Breast epithelium (tissue), 4 donors: Measurements from ENCODE around the gene TMEM273. TPM values are rescaled to one million over a fixed set of nuclear protein-coding genes. Genes with fewer than 3 reads are reported as not detected.

Source experiments
- DNase-seq, 2 donors: peaks; one replicate each; pipeline ENCODE4 v3.0.0-alpha.2; 2019; ENCODE audit warnings: low spot score in 2 of 2
- H3K27ac ChIP-seq, 2 donors: fragments of 200-600 bp; sonication (generic) in 1 of 2; one replicate each; pipeline ENCODE4 v1.5.1; 2016 to 2019; ENCODE audit warnings: mild to moderate bottlenecking in 1 of 2
- H3K27me3 ChIP-seq, 2 donors: fragments of 200-600 bp; sonication (generic) in 1 of 2; one replicate each; pipeline versions ENCODE4 v1.5.1 to v1.6.0; 2017 to 2019; ENCODE audit warnings: control low read depth in 1 of 2, mild to moderate bottlenecking in 1 of 2
- H3K36me3 ChIP-seq: fragments of 200-600 bp; one replicate; pipeline ENCODE4 v1.5.1; 2019
- H3K4me1 ChIP-seq, 2 donors: fragments of 200-600 bp; sonication (generic); one replicate each; pipeline ENCODE4 v1.5.1; 2016 to 2019; ENCODE audit warnings: control low read depth in 1 of 2
- H3K4me3 ChIP-seq, 3 donors: fragments of 200-600 bp; sonication (generic); 1 replicate in 2 of 3; 2 replicates in 1 of 3; pipeline ENCODE4 v1.5.1; 2016 to 2019; ENCODE audit warnings: mild to moderate bottlenecking in 3 of 3, moderate library complexity in 2 of 3
- H3K9me3 ChIP-seq, 2 donors: fragments of 200-600 bp; sonication (generic) in 1 of 2; one replicate each; pipeline ENCODE4 v1.5.1; 2016 to 2019; ENCODE audit warnings: control low read depth in 1 of 2
- POLR2A ChIP-seq: fragments of 450-650 bp; IDR thresholded peaks from one replicate; pipeline ENCODE4 v1.6.1; 2016; ENCODE audit warnings: antibody characterized with exemption, mild to moderate bottlenecking, moderate library complexity
- POLR2AphosphoS5 ChIP-seq, 3 donors: sonication (generic); formaldehyde crosslinking; IDR thresholded peaks; one replicate each; pipeline ENCODE4 v1.6.1; 2017; ENCODE audit warnings: antibody characterized with exemption in 3 of 3
- intact Hi-C: fragments of 100-400 bp; cut with DNase I; formaldehyde crosslinking; loops from one replicate; pipeline ENCODE4 v1.15.1; 2023; ENCODE audit warnings: low total_unique reads
- total RNA-seq, 3 donors: library from RNA; depleted of rRNA; stranded (reverse); fragments of >200 nt; gene quantifications; one replicate each; pipeline ENCODE4 v1.1.0, GENCODE V29; 2016
- TF ChIP-seq, protein P1 (sequence below), 3 donors: fragments of 450-650 bp; IDR thresholded peaks; one replicate each; pipeline ENCODE4 v1.5.1; 2016 to 2017; ENCODE audit warnings: antibody characterized with exemption in 3 of 3, mild to moderate bottlenecking in 3 of 3, moderate library complexity in 3 of 3

The TMEM273 gene
- total RNA-seq, 3 donors from 2014 or later, result 9.1 to 29.8 (median 18.4) TPM

DNA sequence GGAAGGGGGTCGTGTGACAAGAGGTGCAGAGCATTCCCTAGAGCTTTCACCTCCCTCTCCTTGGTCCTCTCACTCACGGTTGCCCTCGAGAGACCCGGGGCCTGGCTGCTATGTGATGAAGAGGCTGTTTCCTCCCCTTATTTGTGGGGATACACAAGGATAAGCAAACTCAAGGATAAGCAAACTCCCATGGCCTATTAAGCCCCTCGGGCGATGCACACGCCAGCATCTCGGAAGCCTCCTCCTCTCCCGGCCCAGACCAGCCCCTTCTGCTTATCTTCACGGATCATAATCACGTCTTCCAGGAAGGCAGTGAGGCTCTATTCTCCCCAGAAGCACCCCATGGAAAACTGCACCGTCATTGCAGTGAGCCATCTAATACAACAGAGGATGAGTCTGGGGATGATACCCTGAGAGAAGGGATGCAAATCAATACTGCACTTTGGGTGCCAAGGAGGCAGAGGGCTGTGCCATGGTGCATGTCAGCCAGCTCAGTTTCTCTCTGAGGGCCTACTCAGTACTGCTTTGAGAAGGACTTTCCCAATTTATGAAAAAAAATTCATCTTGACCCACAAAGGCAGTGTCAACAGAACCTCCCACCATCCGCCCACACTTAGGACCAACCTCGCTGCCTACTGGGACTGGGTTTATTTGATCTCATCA is 22.2 kb downstream of the TMEM273 start:
- no peaks in the 10 kb centered on the region for H3K36me3 ChIP-seq
- H3K4me3 ChIP-seq, result no peak overlapping the region
- H3K27ac ChIP-seq, result no peak overlapping the region
- intact Hi-C loops, result no loop called here
- H3K4me1 ChIP-seq, result no peaks in the 10 kb centered on the region
- TF ChIP-seq POLR2AphosphoS5 (IDR thresholded peaks at IDR 0.05), result no peak
- TF ChIP-seq POLR2A, result no peak
- TF ChIP-seq, protein P1, sequence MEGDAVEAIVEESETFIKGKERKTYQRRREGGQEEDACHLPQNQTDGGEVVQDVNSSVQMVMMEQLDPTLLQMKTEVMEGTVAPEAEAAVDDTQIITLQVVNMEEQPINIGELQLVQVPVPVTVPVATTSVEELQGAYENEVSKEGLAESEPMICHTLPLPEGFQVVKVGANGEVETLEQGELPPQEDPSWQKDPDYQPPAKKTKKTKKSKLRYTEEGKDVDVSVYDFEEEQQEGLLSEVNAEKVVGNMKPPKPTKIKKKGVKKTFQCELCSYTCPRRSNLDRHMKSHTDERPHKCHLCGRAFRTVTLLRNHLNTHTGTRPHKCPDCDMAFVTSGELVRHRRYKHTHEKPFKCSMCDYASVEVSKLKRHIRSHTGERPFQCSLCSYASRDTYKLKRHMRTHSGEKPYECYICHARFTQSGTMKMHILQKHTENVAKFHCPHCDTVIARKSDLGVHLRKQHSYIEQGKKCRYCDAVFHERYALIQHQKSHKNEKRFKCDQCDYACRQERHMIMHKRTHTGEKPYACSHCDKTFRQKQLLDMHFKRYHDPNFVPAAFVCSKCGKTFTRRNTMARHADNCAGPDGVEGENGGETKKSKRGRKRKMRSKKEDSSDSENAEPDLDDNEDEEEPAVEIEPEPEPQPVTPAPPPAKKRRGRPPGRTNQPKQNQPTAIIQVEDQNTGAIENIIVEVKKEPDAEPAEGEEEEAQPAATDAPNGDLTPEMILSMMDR (IDR thresholded peaks at IDR 0.05), result no peak
- H3K27me3 ChIP-seq, result no peaks in the 10 kb centered on the region
- H3K9me3 ChIP-seq, result no peaks in the 10 kb centered on the region
- no peak for DNase-seq

DNA sequence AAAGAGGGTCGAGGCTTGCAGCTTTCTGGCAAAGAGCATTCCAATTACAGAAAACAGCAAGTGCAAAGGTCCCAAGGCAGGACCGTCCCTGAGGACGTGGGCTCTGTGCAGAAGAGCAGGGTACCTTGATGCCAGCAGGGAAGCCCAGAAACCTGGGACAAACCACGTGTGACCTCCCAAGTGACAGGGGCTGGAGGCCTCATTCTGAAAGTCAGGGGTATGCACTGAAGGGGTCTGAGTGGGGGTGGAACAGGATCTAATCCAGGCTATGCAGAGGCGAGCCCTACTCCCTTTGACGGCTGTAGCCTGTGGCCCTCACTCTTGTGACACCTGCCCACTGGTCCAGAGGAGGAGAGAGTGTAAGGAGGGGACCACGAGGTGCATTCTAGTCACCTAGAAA is 22.9 kb downstream of the TMEM273 start:
- Histone ChIP-seq H3K4me1 (no peaks in the 10 kb centered on the region), H3K36me3 (no peaks in the 10 kb centered on the region), H3K27ac (no peak overlapping the region), H3K9me3 (no peaks in the 10 kb centered on the region), H3K4me3 (no peak overlapping the region), H3K27me3 (no peaks in the 10 kb centered on the region)
- intact Hi-C loops, result no loop called here
- no peak for DNase-seq
- TF ChIP-seq, protein P1 (IDR thresholded peaks at IDR 0.05), result no peak
- no peak for TF ChIP-seq POLR2AphosphoS5 (IDR thresholded peaks at IDR 0.05)
- TF ChIP-seq POLR2A, result no peak

DNA sequence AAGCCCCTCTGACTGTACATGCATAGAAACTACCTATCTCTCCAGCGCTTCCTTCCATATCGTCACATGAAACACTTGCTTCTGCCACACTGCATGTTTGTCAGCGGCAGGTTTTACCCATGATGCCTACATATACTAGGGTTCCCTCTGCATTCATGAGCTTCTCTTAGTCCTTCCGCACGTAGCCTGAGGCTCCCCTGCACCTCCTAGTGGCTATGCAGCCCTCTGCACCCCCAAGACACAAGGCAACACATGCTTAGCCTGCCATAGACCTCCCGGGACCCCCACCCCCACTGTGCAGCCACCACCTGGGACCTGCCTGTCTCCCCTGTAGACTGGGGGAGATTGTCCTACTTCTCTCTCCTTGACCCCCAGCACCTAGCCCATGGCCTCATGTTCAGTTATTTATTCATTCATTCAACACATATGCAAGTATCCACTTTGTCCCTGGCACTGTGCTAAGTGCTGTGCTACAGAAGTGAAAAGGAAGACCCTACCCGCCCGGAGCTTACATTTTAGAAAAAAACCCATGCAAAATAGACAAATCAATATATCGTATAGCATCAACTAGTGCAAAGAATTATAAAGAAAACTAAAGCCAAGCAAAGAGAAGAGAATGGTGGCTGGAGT is 23.5 kb downstream of the TMEM273 start:
- no peaks in the 10 kb centered on the region for H3K36me3 ChIP-seq
- no peak overlapping the region for H3K4me3 ChIP-seq
- H3K27ac ChIP-seq, result no peak overlapping the region
- H3K9me3 ChIP-seq, result no peaks in the 10 kb centered on the region
- H3K4me1 ChIP-seq, result no peaks in the 10 kb centered on the region
- no peak for TF ChIP-seq POLR2AphosphoS5 (IDR thresholded peaks at IDR 0.05)
- TF ChIP-seq, protein P1 (IDR thresholded peaks at IDR 0.05), result peak in 2 of 3 donors; percentile 22 to 31
- intact Hi-C loops, result no loop called here
- H3K27me3 ChIP-seq, result no peaks in the 10 kb centered on the region
- no peak for DNase-seq

DNA sequence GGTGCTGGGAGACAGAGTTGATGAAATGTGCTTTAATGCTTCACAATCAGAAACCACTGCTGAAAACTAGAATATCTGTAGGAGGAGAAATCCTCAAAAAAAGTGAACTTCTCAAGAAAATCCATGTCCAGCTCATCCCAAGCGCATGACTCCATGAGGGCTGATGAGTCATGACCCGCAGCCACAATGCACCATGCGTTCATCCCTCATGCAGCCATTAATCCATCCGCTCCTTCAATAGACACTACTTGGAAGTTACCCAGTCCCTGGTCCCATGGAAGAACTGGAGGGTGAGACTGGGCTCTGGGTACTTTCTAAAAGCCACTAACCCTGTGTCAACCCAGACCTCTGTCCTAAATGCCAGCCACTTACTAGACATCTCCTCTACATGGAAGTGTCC is 24.4 kb downstream of the TMEM273 start:
- TF ChIP-seq, protein P1 (IDR thresholded peaks at IDR 0.05), result no peak
- TF ChIP-seq POLR2AphosphoS5 (IDR thresholded peaks at IDR 0.05) (no peak), POLR2A (no peak)
- no peak for DNase-seq
- Histone ChIP-seq H3K4me1 (no peaks in the 10 kb centered on the region), H3K36me3 (no peaks in the 10 kb centered on the region), H3K9me3 (no peaks in the 10 kb centered on the region), H3K27me3 (no peaks in the 10 kb centered on the region), H3K4me3 (no peak overlapping the region), H3K27ac (no peak overlapping the region)
- intact Hi-C loops, result no loop called here

DNA sequence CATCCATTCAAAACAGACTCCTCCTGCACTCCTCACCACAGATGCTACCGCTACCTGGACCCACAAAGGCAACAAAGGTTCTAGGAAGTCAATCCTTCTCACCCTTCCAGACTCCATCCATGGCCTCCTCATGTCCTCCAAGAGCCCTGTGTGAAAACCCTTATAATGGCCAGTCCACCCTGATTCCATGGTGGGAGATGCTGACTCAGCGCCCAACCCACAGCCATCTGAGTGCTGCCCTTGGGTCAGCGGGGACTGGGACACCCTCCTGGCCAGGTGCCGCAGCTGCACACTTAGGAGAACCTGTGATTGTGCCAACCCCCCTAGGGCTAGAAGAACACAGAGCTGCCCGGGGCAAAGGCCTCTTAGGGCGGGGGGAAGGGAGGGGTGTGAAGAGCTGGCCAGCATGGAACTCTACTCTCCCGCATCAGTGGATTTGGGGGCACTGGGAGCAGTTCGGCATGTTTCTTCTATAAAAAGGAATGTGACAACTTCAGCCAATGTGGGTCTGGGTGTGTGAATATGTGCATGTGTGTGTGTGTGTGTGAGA is 25.4 kb downstream of the TMEM273 start:
- no peak for DNase-seq
- Histone ChIP-seq H3K27me3 (no peaks in the 10 kb centered on the region), H3K27ac (no peak overlapping the region), H3K4me3 (no peak overlapping the region), H3K4me1 (no peaks in the 10 kb centered on the region), H3K36me3 (no peaks in the 10 kb centered on the region), H3K9me3 (no peaks in the 10 kb centered on the region)
- TF ChIP-seq POLR2A (no peak), POLR2AphosphoS5 (IDR thresholded peaks at IDR 0.05) (no peak)
- TF ChIP-seq, protein P1 (IDR thresholded peaks at IDR 0.05), result no peak
- intact Hi-C loops, result no loop called here
